GM12878 (cell line): Measurements from ENCODE around the gene B4GALT5.

Source experiments
- TF ChIP-seq, protein P1 (sequence below), 3 experiments: IDR thresholded peaks in 2 of 3; conservative IDR thresholded peaks in 1 of 3; 2 replicates each; pipeline ENCODE4 v1.5.1; 2011; ENCODE audit warnings: low read depth in 3 of 3, low read length in 3 of 3, mild to moderate bottlenecking in 3 of 3, control low read depth in 2 of 3, moderate library complexity in 2 of 3, inconsistent platforms in 1 of 3, mixed read lengths in 1 of 3; ENCODE audit not compliant: control insufficient read depth in 2 of 3, insufficient read depth in 1 of 3; ENCODE audit errors: extremely low read depth in 1 of 3
- TF ChIP-seq, protein P2 (sequence below): fragments of 450-650 bp; IDR thresholded peaks from 2 replicates; pipeline ENCODE4 v1.6.1; 2018; ENCODE audit warnings: borderline replicate concordance, mild to moderate bottlenecking; ENCODE audit not compliant: partially characterized antibody

DNA sequence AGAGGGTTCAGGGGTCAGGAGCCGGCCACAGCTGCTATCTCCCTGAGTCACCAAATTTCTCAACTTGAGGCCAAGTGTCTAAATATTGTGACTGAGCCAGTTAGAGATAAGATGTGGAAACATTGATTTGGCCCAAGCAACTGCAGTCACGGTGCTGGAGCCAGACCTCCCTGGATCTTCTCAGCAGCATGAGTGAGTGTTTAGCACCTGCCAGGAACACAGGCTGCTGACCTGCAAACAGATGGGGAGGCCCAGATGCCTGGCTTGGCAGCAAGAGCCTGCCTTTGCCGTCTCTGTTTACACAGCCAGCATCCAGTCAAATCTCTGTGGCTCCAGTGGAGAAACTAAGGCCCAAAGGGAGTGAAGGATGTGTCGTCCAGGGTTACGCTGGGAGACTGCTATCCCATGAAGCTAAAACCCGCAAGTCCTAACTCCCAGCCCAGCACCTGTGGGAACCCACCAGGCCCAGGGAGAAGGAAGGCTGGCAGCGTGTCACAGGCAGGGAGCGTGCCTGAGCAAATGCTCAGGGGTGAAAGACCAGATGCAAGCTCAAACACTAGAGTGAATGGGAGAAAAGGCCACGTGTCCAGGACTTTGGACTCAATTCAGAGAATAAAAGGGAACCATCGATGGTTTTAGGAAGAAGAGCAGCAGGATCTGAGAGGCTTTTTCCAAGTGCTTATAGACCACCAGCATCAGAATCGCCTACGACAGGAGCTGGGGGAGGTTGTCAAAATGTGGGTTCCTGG lies 129.8 kb downstream of the B4GALT5 start:
- TF ChIP-seq, protein P1, sequence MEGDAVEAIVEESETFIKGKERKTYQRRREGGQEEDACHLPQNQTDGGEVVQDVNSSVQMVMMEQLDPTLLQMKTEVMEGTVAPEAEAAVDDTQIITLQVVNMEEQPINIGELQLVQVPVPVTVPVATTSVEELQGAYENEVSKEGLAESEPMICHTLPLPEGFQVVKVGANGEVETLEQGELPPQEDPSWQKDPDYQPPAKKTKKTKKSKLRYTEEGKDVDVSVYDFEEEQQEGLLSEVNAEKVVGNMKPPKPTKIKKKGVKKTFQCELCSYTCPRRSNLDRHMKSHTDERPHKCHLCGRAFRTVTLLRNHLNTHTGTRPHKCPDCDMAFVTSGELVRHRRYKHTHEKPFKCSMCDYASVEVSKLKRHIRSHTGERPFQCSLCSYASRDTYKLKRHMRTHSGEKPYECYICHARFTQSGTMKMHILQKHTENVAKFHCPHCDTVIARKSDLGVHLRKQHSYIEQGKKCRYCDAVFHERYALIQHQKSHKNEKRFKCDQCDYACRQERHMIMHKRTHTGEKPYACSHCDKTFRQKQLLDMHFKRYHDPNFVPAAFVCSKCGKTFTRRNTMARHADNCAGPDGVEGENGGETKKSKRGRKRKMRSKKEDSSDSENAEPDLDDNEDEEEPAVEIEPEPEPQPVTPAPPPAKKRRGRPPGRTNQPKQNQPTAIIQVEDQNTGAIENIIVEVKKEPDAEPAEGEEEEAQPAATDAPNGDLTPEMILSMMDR (IDR thresholded peaks at IDR 0.05 in 2 of 3, conservative IDR thresholded peaks at IDR 0.05 in 1 of 3; ENCODE audit: control insufficient read depth in 2 of 3, extremely low read depth in 1 of 3, insufficient read depth in 1 of 3, low read depth in 3 of 3, low read length in 3 of 3), result no peak
- TF ChIP-seq, protein P2, sequence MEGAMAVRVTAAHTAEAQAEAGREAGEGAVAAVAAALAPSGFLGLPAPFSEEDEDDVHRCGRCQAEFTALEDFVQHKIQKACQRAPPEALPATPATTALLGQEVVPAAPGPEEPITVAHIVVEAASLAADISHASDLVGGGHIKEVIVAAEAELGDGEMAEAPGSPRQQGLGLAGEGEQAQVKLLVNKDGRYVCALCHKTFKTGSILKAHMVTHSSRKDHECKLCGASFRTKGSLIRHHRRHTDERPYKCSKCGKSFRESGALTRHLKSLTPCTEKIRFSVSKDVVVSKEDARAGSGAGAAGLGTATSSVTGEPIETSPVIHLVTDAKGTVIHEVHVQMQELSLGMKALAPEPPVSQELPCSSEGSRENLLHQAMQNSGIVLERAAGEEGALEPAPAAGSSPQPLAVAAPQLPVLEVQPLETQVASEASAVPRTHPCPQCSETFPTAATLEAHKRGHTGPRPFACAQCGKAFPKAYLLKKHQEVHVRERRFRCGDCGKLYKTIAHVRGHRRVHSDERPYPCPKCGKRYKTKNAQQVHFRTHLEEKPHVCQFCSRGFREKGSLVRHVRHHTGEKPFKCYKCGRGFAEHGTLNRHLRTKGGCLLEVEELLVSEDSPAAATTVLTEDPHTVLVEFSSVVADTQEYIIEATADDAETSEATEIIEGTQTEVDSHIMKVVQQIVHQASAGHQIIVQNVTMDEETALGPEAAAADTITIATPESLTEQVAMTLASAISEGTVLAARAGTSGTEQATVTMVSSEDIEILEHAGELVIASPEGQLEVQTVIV, result no peak
